Vagina (tissue), 2 donors: Measurements from ENCODE around the gene LRMDA.

Source experiments
- POLR2A ChIP-seq, 2 donors: fragments of 450-650 bp; IDR thresholded peaks; one replicate each; pipeline ENCODE4 v1.6.1; 2017; ENCODE audit warnings: antibody characterized with exemption in 2 of 2, mild to moderate bottlenecking in 2 of 2, moderate library complexity in 2 of 2
- POLR2AphosphoS5 ChIP-seq, 2 donors: sonication (generic); formaldehyde crosslinking; IDR thresholded peaks; one replicate each; pipeline ENCODE4 v1.9.0; 2017; ENCODE audit warnings: antibody characterized with exemption in 2 of 2, mild to moderate bottlenecking in 2 of 2, low read depth in 1 of 2; ENCODE audit not compliant: insufficient read depth in 1 of 2
- TF ChIP-seq, protein P1 (sequence below), 3 experiments: fragments of 450-650 bp in 2 of 3; fragments of 200-600 bp in 1 of 3; sonication (generic) in 1 of 3; IDR thresholded peaks; one replicate each; pipeline ENCODE4 v1.5.1; 2017 to 2019; ENCODE audit warnings: antibody characterized with exemption in 3 of 3, mild to moderate bottlenecking in 2 of 3, moderate library complexity in 2 of 3

DNA sequence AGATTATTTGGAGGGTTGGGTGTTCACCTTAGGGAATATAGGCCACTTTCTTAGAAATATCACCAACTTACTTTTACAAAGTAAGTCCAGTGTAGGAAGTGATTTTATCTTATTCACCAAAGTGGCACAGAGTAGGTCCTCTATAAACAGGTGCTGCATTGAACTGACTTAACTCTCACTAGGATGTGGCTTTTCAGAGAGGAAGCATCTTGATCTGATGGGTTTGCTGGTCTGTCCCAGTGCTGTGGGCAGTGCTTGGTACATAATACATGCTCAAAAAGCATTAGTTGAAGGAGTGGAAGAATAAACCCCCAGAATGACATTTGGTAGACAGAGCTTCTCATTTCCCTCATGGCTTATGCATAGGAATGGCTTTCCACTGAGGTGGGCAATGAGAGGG lies 334.7 kb downstream of the LRMDA start:
- TF ChIP-seq, protein P1, sequence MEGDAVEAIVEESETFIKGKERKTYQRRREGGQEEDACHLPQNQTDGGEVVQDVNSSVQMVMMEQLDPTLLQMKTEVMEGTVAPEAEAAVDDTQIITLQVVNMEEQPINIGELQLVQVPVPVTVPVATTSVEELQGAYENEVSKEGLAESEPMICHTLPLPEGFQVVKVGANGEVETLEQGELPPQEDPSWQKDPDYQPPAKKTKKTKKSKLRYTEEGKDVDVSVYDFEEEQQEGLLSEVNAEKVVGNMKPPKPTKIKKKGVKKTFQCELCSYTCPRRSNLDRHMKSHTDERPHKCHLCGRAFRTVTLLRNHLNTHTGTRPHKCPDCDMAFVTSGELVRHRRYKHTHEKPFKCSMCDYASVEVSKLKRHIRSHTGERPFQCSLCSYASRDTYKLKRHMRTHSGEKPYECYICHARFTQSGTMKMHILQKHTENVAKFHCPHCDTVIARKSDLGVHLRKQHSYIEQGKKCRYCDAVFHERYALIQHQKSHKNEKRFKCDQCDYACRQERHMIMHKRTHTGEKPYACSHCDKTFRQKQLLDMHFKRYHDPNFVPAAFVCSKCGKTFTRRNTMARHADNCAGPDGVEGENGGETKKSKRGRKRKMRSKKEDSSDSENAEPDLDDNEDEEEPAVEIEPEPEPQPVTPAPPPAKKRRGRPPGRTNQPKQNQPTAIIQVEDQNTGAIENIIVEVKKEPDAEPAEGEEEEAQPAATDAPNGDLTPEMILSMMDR (IDR thresholded peaks at IDR 0.05) = no peak
- TF ChIP-seq POLR2AphosphoS5 (IDR thresholded peaks at IDR 0.05; ENCODE audit: insufficient read depth in 1 of 2, low read depth in 1 of 2) (no peak), POLR2A (IDR thresholded peaks at IDR 0.05) (no peak)
